ENCODE measurements around the gene NAGA. TPM values are rescaled to one million over a fixed set of nuclear protein-coding genes. Genes with fewer than 3 reads are reported as not detected.
"Not testable (repeated sequence)": the region's sequence is repeated elsewhere in the genome, so short reads cannot be mapped to it uniquely, and the experiment has no call there.

NAGA gene
- polyA plus RNA-seq, 3 donors: 22.9 to 27.3 (median 25.1) TPM

DNA sequence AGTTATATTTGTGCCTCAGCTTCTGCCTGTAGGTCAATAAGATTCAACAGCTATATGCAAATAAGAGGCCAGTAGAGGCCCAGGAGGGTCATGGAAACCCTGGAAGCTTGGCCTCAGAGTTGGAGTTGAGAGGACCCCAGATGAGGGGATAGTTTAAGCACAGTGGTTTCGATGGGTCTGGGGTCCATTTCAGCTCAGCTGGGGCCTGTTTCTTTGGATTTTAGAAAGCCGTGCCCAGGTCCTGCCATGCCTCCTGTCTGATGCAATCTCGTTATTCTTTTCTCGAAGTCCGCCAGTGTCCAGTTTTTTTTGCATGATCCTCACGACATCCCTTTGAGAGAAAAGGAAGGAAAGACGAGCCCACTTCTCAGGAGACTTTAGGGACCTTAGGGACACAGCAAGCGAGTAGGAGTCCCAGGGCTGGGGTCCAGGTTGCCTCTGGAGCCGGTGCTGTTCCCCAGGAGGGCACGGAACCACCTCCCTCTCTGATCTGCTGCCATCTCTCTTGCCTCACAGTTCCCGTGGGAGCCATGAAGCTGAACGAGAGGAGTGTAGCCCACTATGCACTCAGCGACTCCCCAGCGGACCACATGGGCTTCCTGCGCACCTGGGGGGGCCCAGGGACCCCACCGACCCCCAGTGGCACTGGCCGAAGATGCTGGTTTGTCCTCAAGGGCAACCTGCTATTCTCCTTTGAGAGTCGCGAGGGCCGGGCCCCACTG, 6.3 kb upstream of the NAGA start:
- DNase-seq (ENCODE audit: low read depth in 3 of 3, low spot score in 2 of 3): no peak

DNA sequence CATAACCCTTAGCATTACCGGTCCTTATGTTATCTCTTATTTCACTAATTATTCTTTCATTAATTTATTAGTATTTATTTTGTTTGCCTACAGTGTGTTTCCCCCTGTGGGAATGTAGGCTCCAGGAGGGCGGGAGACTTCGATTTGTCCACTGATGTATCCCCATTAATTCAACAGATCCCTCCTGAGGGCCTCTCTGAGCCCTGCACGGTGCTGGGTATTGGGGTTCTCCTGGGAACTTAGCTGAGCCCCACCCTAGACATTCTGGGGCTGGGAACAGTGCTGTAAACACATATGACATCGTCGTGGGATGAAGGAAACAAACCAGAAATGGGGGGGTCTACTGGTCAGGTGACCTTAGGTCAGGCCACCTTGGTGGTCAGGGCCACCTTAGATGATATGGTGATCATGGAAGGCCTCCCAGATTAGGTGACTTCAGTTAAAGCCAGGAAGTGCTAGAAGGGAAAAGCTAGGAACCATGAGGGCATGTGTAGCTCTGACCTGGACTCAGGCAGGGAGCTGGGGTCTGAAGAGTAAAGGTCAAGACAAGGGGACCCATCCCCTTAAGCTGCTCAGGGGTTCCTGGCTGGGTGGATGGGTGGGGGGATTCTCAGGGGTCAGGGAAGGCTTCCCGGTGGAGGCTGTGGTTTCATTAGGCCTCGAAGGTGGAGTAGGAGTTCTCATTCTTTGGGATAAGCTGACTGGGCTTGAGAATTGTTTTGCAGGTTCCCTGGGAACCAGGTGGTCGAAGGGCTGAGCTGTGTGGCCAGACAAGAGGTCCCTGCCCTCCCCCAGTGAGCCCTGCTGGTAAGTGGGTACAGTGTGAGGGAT, 4.4 kb upstream of the NAGA start:
- no peak for DNase-seq (ENCODE audit: low read depth in 3 of 3, low spot score in 2 of 3)

DNA sequence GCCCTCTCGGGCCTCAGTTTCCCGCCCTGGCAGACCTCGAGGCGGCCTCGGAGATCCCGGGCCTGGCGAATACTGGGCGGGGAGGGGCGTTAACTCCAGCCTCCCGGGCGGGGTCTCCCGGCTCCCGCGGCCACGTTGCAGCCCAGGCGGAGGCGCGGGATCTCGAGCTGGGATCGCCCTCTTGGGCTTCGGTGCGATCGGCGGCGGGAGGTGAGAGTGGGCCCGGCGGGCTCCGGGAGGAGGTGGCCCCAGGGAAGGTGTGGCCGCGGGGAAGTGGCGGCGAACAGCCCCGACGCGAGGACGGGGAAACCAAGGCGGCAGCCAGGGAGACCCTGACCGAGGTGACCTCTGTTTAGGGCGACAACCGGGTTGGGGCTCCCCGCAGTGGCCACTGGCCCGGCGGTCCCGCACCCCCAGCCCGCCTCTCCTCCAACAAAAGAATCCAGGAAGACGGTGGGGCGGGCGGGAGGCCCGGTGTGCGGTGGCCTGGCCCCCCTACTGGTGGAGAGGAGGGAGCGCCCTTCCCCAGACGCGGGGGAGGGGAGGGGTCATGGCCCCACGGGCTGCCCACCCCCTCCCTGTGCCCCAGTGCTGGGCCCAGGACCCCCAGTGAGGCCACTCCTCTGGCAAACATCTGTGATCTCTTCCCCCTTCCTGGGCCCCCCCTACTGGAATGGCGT, 3.7 kb upstream of the NAGA start, which contains the start of gene PHETA2:
TSS of gene PHETA2 (plus strand) at position 117 of the 680 bp plus-strand sequence. CDS start 3,046 bp downstream, outside the sequence.
- no peak for DNase-seq (ENCODE audit: low read depth in 3 of 3, low spot score in 2 of 3)

DNA sequence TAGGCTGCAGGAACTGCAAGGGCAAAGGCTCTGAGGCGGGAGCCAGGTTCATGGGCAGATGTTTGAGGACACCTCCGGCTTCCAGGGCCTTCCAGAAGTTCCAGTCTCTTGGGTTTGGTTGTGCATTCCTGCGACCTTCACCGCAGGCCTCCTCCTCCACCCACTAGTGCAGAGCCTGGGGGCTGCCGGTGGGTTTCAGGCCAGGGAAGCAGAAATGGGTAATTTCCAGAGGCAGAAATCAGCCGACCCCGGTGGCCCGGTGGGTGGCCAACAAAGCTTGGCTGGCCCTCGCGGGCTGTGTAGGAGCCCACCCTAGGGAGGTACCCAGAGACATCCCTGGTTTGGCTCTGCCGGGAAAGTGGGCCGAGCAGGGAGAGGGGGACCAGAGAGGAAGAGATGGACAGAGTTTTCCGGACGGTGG, 3.0 kb upstream of the NAGA start:
- no peak for DNase-seq (ENCODE audit: low read depth in 3 of 3, low spot score in 2 of 3)

DNA sequence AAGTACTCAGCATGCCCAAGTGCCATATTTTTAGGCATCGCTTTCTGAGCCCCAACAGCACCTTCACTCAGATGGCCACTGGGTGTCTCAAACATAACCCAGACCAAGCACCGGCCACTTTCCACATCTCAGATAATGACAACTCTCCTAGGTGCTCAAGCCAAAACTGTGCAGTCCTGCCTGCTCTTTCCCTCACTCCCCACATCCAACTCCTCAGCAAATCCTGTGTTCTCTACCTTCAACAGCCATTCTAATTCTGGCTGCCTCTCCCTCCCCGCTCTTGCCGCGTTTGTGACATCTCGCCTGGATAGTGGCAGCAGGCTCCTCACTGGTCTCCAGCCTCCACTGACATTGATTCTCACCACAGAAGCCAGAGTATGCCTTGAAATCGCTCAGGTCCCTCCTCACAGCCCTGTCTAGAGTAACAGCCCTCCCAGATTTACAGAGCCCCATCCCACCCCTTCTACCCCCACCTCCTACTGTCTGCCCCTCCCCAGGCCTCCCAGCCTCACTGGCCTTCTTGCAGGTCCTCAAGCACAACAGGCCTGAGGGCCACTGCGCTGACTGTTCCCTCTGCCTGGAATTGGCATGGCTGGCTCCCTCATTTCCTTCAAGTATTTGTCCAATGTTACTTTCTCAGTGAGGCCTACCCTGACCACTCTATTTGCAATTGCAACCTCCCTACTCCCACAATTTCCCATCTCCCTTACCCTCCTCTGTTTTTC, 2.2 kb upstream of the NAGA start:
- no peak for DNase-seq (ENCODE audit: low read depth in 3 of 3, low spot score in 2 of 3)

DNA sequence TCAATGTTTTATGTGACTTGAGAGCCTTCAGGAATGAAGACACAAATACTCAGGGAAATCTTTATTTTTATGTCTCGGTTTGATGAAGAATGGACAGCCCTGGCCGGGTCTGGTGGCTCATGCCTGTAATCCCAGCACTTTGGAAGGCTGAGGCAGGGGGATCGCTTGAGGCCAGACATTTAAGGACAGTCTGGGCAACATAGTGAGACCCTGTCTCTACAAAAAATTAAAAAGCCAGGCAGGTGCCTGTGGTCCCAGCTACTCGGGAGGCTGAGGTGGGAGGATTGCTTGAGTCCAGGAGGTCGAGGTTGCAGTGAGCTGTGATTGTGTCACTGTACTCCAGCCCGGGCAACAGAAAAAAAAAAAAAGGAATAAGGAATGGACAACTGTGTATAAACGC, 896 bp upstream of the NAGA start:
- DNase-seq (ENCODE audit: low read depth in 3 of 3, low spot score in 2 of 3): not testable (repeated sequence)

DNA sequence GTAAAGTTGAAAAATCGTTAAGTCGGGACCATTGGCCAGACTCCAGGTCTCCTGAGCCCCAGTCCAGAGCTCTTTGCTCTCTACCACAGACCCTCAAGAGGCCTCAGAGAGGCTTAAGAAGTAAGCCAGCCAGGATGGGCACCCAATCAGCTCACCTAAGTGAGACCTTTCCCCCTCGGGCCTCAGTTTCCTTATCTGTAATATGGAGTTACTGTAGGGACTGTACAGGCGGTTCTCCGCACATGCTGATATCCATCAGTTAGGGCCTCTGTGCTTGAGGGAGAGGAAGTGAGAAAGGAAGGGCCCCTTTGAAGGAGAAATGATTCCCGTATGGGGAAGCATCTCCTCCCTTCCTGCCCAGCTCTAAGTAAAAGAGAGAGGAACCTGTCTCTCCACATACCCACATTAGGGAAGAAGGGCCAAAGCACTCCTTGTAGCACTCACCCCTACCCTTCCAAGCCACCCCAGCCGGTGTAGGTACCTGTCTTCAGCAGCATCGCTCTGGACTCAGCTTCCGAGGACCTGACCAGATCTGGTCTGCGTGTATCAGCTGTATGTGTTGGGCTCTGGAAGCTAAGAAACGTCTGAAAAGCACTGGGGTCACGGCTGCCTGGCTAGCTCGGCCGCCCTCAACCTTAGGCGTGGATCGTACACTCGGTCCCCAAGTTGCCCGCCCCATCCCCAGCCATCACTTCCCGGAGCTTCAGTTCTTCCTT, 653 bp downstream of the NAGA start:
- no peak for DNase-seq (ENCODE audit: low read depth in 3 of 3, low spot score in 2 of 3)

DNA sequence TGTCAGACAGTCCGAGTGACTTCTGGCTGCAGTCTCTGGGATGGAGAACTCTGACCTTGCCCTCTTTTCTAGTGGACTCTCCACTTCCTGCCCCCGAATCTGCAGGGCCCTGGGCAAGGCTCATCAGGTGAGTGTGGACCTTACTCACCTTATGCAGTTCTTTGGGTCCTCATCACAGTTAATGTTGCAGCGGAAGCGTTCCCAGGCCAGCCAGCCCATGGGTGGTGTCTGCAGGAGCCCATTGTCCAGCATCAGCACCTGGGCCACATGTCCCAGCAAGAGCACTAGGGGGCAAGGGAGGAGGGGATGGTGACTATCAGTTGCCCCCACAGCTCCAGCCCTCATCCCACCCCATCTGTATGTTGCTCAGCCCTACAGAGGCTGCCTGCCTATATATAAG, 2.3 kb downstream of the NAGA start:
- no peak for DNase-seq (ENCODE audit: low read depth in 3 of 3, low spot score in 2 of 3)

DNA sequence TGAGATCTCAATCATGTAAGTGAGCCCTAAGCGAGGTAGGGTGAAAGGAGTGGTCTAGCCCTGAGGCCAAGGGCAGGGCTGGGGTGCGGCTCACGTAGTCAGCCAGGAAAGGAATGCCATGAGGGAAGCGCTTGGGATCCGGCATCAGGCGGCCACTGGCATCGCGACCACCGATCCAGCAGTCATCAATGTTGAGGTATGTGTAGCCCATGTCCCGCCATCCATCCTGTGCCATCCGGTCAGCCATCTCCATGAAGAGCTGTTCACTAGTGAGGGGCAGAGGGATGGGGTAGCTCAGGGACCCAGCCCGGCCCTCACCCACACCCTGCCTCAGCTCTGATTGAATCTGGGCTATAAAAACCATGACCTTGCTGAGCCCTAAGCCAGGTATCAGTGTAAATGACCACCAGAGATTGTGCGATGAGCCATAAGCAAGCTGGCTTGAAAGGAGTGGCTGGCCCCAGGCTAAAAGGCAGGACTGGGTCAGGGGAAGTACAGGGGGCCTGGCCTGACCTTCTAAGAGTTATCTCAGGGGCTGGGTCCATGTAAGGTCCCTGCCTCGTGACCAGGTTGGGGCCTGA, 2.9 kb downstream of the NAGA start:
- no peak for DNase-seq (ENCODE audit: low read depth in 3 of 3, low spot score in 2 of 3)

DNA sequence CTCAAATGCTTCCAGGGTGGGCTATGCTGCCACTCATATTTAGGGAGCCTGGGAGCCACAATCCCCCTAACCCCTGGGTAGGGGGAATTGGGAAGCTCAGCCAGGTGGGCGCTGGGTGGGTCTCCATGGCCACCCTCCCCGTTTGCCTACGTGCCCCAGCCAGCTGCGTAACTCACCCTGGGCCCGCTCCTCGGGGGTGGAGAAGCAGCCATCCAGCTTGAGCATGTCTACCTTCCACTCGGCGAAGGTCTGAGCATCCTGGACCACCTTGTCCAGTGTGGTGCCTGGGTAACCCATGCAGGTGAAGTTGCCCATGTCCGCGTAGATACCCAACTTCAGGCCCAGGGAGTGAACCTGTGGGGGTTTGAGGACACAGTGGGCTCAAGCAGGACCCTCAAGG, 3.7 kb downstream of the NAGA start:
- DNase-seq (ENCODE audit: low read depth in 3 of 3, low spot score in 2 of 3): no peak

DNA sequence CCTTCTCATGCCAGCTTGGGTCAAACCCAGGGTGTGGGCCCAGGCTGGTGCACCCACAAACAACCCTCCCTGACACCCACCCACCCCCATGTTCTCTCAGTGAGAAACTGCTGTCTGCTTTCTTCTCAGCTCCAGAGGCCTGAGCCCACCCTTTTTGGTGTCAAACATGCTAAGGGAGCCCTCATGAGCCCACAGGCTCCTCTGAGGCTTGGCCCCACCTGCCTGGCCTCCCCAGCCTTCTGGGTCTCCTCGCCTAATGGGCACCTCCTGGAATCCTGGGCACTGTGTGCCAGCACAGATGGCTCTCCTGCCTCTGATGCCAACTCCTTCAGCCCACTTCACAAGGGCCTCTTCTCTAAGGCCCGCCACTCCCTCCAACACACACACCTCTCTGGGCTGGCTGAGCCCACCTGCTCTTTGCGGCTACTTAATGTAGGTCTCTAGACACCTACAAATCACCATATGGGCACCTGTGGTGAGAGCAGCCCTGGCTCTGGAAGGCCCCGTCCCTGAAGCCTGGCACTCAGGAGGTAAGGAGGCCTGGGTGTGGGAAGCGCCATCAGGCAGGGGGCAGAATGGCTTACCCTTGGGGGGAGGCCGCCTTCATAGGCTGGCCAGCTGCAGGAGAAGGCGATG, 4.4 kb downstream of the NAGA start:
- no peak for DNase-seq (ENCODE audit: low read depth in 3 of 3, low spot score in 2 of 3)

DNA sequence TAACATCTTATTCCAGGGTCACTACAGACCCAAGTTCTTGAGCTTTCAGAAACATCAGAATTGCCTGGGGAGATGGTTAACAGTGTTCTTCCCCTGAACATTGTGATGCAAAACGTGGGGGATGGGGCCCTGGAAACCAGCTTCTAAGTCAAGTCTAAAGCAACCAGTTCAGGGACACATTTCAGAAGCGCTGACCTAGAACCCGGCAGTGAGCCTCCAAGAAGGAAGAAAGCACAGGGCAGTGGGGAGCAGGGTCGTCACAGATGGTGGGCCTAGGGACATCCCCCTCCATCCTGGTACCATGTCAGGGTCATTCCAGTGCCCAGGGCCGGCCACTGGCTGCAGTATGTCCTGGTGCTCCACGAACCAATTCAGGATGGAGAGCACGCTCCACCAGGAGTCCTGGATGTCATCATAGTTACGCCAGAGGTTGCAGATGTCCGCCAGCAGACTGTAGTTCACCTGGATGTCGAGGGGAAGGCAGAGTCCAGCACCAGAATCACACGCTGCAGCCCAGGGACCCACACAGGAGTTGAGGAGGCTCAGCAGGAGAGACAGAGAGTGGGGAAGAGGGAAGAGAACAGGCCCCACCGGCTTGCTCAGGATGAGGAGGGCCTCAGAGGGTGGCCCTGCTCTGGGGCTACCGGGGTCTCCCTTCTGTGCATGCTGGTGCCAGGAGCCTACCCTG, 5.0 kb downstream of the NAGA start:
- no peak for DNase-seq (ENCODE audit: low read depth in 3 of 3, low spot score in 2 of 3)

DNA sequence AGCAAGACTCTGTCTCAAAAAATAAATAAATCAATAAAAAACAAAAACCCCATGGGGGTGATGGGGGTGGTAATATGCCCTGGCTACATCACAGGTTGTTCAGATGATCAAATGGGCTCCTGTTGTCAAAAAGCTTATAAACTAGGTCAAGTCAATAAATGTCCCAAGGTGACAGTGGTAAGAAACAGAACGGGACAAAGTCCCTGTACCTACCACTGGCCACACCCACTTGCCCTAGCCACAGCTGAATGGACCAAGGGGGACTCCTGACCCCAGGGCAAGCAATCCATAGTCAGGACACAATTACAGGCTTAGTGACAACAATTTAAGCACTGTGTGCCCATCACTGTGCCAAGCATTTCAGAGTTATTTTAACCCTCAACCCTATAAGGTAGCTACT, 6.0 kb downstream of the NAGA start:
- no peak for DNase-seq (ENCODE audit: low read depth in 3 of 3, low spot score in 2 of 3)

DNA sequence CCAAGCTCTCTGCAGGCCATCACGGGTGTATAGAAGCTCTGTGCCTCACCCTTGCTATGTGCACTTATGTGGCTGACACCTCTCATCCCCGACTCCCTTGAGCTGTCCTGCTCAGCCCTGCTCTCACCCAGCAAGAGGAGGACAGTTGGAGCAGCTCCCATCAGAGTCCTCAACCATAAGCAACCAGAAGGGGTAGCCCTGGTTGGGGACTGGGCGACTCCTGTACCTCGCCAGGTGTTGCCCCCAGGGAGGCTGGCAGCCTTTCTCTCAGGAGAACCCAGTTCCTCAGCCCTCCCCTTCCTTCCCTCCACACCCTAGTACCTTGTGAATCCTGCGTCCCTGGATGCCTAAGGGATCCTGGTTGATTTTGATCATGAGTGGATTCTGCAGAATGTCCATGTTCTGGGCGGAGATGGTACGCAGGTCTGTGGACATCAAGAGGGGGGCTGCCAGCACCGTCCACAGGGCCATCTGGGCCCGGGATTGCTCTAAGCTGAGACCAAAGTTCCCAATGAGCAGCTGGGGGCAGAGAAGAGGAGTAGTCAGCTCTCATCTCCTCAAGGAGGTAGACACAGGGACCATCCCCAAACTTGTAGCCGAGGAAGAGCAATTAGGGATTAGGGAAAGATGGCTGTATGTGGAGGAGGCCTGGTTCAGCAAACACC, 8.0 kb downstream of the NAGA start:
- no peak for DNase-seq (ENCODE audit: low read depth in 3 of 3, low spot score in 2 of 3)

DNA sequence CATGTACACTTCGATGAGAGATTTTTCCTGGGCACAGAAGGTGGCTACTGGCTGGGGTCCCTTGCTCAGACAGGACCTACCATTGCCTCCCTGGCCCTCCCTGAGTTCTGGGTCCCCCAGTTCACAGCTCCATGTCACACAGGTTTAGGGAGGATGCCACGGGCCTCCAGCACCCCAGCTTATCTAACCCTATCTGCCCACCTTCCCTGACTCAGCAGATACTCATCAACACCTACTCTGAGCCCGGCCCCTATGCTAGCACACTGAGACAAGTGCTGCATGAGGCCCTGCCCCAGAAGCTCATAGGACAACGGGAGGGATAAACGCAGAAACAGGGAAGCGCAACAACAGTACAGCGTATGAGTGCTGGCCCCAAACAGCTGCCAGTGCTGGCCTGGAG, 9.6 kb downstream of the NAGA start:
- DNase-seq (ENCODE audit: low read depth in 3 of 3, low spot score in 2 of 3): no peak

DNA sequence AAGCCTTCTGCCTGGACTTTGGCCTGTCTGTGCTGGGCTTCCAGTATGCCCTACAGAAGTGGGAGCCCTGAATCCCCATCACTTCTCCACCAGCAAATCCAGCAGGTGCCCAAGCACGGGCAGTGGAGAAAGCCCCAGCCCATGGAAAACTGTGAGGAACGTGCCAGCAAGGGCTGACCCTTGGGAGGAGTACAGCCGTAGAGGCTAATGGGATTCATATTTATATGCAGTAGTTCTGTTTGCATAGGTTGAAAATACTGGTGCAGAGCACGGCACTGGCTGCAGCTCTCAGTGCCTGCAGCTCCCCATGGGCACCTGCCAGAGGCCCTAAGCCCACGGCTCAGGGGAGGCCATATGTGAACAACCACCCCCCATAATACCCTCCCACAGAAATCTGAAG, 10.1 kb downstream of the NAGA start:
- no peak for DNase-seq (ENCODE audit: low read depth in 3 of 3, low spot score in 2 of 3)

DNA sequence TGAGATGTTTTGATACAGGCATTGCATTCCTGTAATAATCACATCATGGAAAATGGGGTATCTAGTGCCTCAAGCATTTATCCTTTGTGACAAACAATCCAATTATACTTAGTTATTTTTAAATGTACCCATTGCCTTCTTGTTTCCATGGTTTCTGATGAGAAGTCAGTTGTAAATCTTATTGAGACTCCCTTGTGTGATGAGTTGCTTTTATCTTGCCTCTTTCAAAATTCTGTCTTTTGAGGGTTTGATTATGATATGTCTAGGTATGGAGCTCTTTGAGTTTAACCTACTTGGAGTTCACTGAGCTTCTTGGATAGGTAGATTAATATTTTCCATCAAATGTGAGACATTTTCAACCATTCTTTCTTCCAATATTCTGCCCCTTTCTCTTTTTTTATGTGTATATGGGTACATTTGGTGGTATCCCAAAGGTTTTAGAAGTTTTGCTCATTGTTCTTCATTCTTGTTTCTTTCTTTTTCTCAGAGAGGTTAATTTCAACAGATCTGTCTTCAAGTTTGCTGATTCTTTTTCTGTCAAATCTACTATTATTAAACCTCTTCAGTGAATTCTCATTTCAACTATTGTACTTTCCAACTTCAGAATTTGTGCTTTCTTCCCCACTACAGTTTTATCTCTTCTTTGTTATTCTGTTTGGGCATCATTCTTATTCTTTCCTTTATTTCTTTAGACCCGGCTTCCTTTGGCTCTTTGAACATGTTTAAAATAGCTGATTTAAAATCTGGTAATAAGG, 13.7 kb downstream of the NAGA start:
- no peak for DNase-seq (ENCODE audit: low read depth in 3 of 3, low spot score in 2 of 3)

DNA sequence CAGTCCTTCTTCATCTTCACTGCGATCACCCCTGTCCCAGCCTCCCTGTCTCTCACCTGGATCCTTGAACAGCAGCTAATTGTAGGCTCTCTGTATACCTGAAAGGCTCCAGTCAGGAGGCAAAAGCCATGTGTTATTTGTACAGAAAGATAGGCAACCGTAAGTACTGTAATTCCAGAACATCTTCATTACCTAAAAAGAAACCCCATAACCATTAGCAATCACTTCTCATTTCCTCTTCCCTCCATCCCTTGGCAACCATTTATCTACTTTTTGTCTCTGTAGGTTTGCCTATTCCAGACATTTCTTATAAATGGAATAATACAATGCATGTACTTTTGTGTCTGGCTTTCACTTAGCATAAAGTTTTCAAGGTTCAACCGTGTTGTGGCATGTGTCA, 17.8 kb downstream of the NAGA start:
- no peak for DNase-seq (ENCODE audit: low read depth in 3 of 3, low spot score in 2 of 3)

All from right renal cortex interstitium (tissue), 3 donors.